Left ventricle myocardium inferior (tissue), 1 donor: ENCODE results near the gene TM9SF1. TPM values are rescaled to one million over a fixed set of nuclear protein-coding genes. Genes with fewer than 3 reads are reported as not detected.

ENCODE experiments used
- DNase-seq: peaks from one replicate; pipeline ENCODE4 v3.0.0-alpha.2; 2020
- H3K27ac ChIP-seq: fragments of 200-600 bp; replicated peaks from 2 replicates; pipeline ENCODE4 v1.8.0; 2021
- H3K27me3 ChIP-seq: fragments of 200-600 bp; 2 replicates; pipeline ENCODE4 v1.8.0; 2021; ENCODE audit warnings: low read depth
- H3K36me3 ChIP-seq: fragments of 200-600 bp; 2 replicates; pipeline ENCODE4 v1.8.0; 2021
- H3K4me1 ChIP-seq: fragments of 200-600 bp; 2 replicates; pipeline ENCODE4 v1.8.0; 2021
- H3K4me3 ChIP-seq: fragments of 200-600 bp; 2 replicates; pipeline ENCODE4 v1.8.0; 2021; ENCODE audit warnings: mild to moderate bottlenecking, moderate library complexity
- H3K9me3 ChIP-seq: fragments of 200-600 bp; replicated peaks from 2 replicates; pipeline ENCODE4 v1.8.0; 2021
- intact Hi-C: fragments of 100-400 bp; cut with micrococcal nuclease; formaldehyde crosslinking; loops from one replicate; pipeline ENCODE4 v1.11.0; 2022
- total RNA-seq: library from RNA; stranded (reverse); fragmentation: NEBNext Ultra II Directional; extraction: Animal tissue kit (Norgen Biotek cat#: 25700); gene quantifications from one replicate; pipeline ENCODE4 v1.2.1, GENCODE V29; 2021
- TF ChIP-seq, protein P1 (sequence below): fragments of 200-600 bp; IDR thresholded peaks from 2 replicates; pipeline ENCODE4 v1.8.0; 2021; ENCODE audit warnings: antibody characterized with exemption, mild to moderate bottlenecking, borderline replicate concordance
- donor health status: DM: no; HTN: yes; CAD: no; lungs with severe emphysema.

The TM9SF1 gene
- total RNA-seq, 1 donor from 2014 or later, result 22.2 TPM

DNA sequence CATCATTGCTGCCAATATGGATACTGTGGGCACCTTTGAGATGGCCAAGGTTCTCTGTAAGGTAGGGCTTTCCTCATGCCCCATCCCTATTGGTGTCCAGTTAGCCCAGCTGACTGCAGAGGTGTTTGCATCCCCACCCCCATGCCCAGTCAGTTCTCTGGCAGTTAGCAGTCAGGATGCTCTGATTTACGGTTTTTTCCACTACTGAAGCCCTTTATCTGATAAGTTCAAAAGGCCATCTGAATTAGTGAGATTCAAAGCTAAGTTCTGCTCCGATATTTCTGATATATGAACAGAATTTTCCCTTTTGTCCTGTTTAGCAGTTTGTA, 38.3 kb upstream of the TM9SF1 start:
- peak overlapping the region; percentile 97 for H3K27ac ChIP-seq
- no peaks in the 10 kb centered on the region for H3K27me3 ChIP-seq
- no peak for DNase-seq
- TF ChIP-seq, protein P1, sequence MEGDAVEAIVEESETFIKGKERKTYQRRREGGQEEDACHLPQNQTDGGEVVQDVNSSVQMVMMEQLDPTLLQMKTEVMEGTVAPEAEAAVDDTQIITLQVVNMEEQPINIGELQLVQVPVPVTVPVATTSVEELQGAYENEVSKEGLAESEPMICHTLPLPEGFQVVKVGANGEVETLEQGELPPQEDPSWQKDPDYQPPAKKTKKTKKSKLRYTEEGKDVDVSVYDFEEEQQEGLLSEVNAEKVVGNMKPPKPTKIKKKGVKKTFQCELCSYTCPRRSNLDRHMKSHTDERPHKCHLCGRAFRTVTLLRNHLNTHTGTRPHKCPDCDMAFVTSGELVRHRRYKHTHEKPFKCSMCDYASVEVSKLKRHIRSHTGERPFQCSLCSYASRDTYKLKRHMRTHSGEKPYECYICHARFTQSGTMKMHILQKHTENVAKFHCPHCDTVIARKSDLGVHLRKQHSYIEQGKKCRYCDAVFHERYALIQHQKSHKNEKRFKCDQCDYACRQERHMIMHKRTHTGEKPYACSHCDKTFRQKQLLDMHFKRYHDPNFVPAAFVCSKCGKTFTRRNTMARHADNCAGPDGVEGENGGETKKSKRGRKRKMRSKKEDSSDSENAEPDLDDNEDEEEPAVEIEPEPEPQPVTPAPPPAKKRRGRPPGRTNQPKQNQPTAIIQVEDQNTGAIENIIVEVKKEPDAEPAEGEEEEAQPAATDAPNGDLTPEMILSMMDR, result no peak
- H3K4me3 ChIP-seq, result peak overlapping the region; percentile 90
- no peaks in the 10 kb centered on the region for H3K9me3 ChIP-seq
- intact Hi-C loops, result no loop called here
- H3K36me3 ChIP-seq, result peaks cover 37% of the 10 kb centered on the region
- H3K4me1 ChIP-seq, result peaks cover 66% of the 10 kb centered on the region

DNA sequence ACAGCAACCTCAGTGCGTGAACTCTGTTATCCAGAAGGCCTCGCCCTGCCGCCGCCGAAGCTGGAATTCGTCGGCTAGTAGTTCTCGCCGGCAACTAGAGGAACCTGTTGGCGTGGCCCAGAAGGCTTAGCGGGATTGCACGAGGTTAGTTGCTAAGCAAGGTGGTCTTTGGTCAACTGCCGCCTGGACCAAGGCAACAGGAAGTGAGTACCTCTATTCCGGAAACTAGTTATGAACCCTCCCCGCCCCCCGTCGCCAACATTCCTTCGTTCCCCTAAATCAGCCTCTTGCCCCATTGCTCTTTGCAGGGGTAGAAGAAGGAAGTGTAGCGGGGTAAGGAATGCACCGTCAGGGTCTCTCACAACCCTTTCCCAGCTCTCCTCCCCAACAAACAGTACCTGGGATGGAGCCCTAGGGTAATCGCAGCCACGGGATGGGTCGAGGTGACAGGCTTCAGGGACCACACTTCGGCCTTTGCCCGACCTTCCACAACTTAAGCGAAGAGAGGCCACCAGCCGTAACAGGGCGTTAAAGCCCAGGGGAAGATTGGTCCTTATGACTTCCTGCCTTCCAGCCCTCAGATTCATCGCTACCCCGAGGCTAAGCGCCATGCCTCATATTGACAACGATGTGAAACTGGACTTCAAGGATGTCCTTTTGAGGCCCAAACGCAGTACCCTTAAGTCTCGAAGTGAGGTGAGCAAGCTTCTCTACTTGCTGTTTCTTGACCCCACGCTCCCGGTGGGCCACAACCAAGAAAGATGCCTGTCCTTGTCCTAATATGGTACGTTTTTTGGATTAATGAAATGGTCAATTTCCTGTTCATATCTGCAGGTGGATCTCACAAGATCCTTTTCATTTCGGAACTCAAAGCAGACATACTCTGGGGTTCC, 37.6 kb upstream of the TM9SF1 start, which contains the start of gene GMPR2:
TSS of gene GMPR2 (plus strand) at position 285 of the 893 bp plus-strand sequence. CDS start at position 610, 325 bp downstream.
- DNase-seq, result no peak
- intact Hi-C loops, result no loop called here
- Histone ChIP-seq H3K36me3 (peaks cover 37% of the 10 kb centered on the region), H3K27me3 (no peaks in the 10 kb centered on the region), H3K9me3 (no peaks in the 10 kb centered on the region), H3K27ac (peak within 1 kb of the TSS; percentile 97), H3K4me1 (peaks cover 60% of the 10 kb centered on the region), H3K4me3 (peak within 1 kb of the TSS; percentile 90)
- TF ChIP-seq, protein P1, result no peak

DNA sequence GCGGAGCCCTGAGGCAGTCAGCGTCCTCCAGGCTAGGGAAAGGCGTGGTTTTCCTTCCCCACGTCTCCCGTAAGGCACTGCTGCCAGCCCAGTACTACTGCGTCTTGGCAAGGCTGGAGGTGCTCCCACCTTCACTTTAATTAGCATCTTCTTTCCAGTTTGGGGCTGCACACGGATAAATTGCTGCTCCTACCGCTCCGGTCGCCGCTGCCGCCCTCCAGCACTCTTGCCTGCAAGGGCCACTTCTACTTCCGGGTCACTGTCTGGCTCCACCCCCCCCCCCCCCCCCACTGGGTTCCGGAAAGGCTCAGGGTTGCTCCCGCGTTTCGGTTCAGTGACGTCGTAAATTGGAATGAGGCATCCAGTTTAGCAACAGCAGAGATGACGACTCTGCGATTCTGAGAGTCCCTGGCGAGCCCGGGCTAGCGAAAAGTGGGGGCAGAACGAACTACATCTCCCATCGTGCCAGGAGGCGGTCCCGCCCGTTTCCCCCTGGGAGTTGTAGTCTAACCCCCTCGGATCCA, 36.9 kb upstream of the TM9SF1 start, which contains the start of gene NEDD8:
TSS of gene NEDD8 (minus strand) at position 247 of the 524 bp plus-strand sequence. CDS start at position 147, 100 bp downstream.
- peak within 1 kb of the TSS; percentile 97 for H3K27ac ChIP-seq
- peaks cover 53% of the 10 kb centered on the region for H3K4me1 ChIP-seq
- H3K36me3 ChIP-seq, result peaks cover 34% of the 10 kb centered on the region
- TF ChIP-seq, protein P1, result no peak
- no peaks in the 10 kb centered on the region for H3K27me3 ChIP-seq
- peak within 1 kb of the TSS; percentile 90 for H3K4me3 ChIP-seq
- intact Hi-C loops, result no loop called here
- DNase-seq, result peak; percentile 93
- no peaks in the 10 kb centered on the region for H3K9me3 ChIP-seq

DNA sequence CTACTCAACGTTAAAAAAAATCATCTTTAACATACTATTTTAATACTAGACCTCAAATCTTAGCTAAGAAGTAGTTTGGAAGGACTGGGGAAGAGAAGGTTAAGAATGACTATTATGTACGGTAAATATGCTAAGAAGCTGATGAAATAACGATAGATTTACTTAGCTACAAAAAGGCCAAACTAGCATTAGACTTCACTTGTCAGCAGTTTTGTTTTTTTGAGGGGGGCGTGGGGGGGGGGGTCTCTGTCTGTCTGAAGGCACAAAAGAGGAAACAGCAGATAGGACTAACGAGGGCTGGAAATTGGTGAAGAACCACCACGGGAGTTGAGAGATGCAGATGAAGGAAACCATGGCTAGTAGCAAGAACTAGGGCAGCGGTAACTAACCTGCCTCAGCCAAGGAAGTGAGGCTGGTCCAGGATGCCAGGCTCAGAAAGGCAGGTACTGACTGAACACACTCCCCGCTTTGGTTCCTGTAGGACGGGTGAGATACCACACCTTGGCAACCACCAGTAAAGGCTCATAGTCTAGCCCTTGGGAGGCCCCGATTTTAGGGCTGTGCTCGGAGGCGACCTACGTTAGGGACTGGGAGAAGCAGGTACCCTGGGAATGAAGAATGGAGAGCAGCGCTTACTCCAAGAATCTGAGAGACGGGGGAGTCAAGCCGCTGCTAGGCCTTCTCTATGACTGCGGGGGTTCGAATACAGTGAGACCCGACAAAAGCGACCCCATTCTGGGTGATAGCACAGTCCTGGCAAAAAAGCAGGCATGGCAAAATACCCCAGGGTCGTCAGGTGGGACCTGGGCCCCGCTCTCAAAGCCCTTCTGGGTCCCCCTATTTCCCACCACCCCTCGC, 36.3 kb upstream of the TM9SF1 start:
- Histone ChIP-seq H3K27me3 (no peaks in the 10 kb centered on the region), H3K36me3 (peaks cover 27% of the 10 kb centered on the region), H3K27ac (peak overlapping the region; percentile 97), H3K4me1 (peaks cover 50% of the 10 kb centered on the region), H3K4me3 (peak overlapping the region; percentile 90), H3K9me3 (no peaks in the 10 kb centered on the region)
- intact Hi-C loops, result no loop called here
- DNase-seq, result no peak
- TF ChIP-seq, protein P1, result no peak

DNA sequence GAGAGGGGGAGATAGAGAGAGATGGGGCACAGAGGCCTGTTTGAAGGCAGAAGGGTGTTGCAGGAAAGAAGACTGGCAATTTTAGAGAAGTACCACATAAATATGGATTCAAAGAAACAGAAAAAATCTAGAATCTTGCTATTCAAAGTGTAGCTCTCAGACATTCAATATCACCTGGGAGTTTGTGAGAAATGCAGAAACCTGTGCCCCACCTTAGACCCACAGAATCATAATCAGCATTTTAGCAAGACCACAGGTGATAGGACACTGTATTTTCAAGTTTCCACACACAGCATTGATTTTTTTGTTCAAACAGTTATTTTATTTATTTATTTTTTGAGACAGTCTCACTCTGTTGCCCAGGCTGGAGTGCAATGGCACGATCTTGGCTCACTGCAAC, 33.7 kb upstream of the TM9SF1 start:
- no peak for DNase-seq
- no peak overlapping the region for H3K27ac ChIP-seq
- TF ChIP-seq, protein P1, result no peak
- no peaks in the 10 kb centered on the region for H3K27me3 ChIP-seq
- intact Hi-C loops, result no loop called here
- H3K4me1 ChIP-seq, result peaks cover 47% of the 10 kb centered on the region
- no peak overlapping the region for H3K4me3 ChIP-seq
- H3K9me3 ChIP-seq, result no peaks in the 10 kb centered on the region
- peaks cover 11% of the 10 kb centered on the region for H3K36me3 ChIP-seq
